ENCODE data around the gene SEMA4C.

Gene SEMA4C, protein sequence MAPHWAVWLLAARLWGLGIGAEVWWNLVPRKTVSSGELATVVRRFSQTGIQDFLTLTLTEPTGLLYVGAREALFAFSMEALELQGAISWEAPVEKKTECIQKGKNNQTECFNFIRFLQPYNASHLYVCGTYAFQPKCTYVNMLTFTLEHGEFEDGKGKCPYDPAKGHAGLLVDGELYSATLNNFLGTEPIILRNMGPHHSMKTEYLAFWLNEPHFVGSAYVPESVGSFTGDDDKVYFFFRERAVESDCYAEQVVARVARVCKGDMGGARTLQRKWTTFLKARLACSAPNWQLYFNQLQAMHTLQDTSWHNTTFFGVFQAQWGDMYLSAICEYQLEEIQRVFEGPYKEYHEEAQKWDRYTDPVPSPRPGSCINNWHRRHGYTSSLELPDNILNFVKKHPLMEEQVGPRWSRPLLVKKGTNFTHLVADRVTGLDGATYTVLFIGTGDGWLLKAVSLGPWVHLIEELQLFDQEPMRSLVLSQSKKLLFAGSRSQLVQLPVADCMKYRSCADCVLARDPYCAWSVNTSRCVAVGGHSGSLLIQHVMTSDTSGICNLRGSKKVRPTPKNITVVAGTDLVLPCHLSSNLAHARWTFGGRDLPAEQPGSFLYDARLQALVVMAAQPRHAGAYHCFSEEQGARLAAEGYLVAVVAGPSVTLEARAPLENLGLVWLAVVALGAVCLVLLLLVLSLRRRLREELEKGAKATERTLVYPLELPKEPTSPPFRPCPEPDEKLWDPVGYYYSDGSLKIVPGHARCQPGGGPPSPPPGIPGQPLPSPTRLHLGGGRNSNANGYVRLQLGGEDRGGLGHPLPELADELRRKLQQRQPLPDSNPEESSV

GRCh38 chr2:96869822-96870625 is at the start of gene SEMA4C:
Gene SEMA4C, minus strand, starts transcription at chr2:96870080. Its CDS starts 2,194 bp downstream, at chr2:96867886.
- peak; percentile 75 for DNase-seq (ENCODE audit: low spot score)

DNA sequence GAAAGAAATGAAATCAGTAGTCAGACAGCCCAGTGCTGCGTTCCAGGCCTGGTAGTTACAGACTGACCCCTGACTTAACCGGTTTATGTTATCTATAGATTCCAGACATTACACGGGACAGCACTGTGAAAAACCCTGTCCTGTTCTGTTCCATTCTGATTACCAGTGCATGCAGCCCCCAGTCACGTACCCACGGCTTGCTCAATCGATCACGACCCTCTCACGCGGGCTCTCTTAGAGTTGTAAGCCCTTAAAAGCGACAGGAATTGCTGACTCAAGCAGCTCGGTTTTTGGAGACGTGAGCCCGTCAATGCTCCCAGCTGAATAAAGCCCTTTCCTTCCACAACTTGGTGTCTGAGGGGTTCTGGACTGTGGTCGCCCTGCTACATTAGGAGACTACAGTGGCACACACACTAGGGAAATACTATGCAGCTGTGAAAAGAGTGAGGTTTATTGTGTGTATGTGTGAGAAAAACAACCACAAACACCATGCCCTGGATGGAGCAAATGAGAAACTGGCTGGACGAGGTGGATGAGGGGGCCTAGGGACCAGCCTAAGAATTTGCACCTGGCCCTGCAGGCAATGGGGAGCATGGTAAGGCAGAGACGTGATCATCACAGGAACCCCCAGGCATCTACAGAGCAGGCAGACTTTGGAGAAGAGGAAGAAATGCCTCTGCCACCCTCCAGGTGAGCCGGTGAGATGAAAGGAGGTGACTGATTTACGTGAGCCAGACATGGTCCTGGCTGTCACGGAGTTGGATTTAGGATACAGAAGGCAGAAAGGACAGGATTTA is 49.1 kb upstream of the SEMA4C start:
- no peak for DNase-seq (ENCODE audit: low spot score)

- DNase-seq (ENCODE audit: low spot score), result no peak
Observed at GRCh38 chr2:96918092-96918753, 48.3 kb upstream of the SEMA4C start.

- DNase-seq (ENCODE audit: low spot score), result no peak
Observed at GRCh38 chr2:96916646-96917543, 47.0 kb upstream of the SEMA4C start.

GRCh38 chr2:96916156-96916630 is 46.3 kb upstream of the SEMA4C start:
- DNase-seq (ENCODE audit: low spot score), result no peak

DNA sequence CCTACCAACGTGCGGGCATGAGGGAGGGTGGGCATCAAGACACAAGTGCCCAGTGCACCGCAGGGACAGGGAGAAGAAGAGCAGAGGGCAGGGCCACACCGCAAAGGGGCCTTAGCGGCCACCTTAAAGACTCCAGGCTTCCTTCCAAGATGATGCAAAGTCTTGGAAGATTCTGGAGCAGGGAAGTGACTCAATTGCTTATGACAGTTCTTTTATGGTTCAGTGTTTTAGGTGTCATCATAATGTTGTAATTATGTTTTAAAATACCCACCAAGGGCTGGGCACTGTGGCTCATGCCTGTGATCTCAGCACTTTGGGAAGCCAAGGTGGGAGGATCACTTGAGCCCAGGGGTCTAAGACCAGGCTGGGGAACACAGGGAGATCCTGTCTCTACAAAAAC is 44.5 kb upstream of the SEMA4C start:
- DNase-seq (ENCODE audit: low spot score), result no peak

DNA sequence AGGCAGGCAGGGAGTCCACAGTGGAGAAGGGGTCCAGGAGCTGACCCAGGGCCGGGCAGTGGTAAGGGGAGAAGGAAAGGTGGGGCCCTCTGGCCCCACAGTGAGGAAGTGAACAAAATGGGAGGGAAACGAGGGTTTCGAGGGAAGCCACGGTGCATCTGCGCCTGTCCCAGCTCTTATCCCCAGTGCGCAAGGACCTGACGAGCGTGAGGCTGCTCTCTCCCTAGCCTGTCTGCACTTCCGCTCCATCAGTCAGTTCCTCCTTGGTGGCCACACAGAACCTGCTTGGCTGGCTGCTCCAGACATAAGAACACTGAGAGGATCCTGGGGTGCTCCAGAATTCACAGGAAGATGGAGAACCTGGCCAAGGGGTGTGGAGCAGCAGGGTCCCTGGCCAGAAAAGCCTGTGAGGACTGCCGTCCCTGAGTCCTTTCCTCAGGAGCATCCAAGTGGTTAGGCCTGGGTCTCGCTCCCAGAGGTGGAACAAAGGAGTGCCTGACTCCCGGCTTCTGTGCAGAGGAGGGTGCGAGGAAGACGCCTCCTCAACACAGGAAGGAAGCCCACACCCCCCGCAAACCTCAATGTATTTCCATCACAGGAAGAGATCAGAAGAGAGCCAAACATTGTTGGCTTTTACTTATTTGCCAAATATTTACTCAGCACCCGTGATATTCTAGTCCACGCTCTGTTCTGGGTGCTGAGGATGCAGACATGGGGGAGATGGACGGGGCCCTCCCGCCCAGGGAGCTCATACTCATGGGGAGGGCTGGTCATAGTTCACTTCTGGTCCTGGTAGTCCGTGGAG is 43.7 kb upstream of the SEMA4C start:
- no peak for DNase-seq (ENCODE audit: low spot score)

DNA sequence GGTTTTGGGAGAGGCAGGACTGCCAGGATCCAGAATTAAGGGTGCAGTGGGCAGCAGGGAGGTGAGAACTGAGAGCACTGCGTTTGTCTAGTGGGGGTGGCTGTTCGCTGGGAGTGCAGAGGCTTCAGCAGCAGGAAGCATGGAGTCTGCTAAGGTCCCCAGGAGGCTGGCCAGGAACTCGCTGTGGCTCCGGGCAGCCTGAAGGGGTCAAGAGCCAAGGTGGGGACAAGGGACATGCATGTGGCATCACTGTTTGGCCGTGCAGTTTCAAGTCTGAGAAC is 43.2 kb upstream of the SEMA4C start:
- no peak for DNase-seq (ENCODE audit: low spot score)

DNA sequence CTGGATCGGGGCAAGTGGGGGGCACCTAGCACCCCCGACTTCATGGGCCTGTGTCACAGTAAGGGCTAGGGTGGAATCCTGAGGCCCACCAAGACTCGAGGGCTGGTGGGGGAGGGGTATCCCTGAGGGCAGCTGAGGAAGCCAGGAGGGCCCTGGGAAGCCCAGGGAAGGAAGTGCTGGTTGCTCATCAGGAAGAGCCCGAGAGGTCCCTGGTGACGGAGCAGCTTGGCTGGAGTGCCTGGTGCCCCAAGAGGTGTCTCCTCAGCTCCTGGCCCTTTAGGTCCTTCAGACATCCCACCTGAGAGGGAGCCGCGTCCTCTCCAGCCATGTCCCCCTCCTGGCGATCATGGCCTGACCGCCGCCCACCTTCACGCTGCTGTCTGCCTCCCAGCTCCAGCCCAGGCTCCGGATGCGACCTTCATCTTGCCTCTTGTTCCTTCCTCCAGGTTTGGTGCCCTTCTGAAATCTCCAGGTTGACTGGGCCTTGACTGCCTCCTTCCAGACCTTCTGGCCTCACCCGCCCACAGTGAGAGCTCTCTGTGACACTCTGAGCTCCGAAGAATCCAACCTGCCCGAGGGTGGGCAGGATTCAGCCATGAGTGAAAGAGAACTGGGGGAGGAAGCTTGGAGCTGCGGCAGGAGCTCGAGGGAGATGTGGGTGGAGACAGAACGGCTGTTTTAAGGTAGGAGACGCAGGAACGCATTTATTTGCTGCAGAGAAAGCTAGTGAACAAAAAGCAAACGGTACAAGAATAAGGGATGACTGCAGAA is 42.7 kb upstream of the SEMA4C start:
- no peak for DNase-seq (ENCODE audit: low spot score)

GRCh38 chr2:96909611-96910021 is 39.7 kb upstream of the SEMA4C start:
- no peak for DNase-seq (ENCODE audit: low spot score)

- DNase-seq (ENCODE audit: low spot score), result no peak
Observed at GRCh38 chr2:96907115-96908041, 37.5 kb upstream of the SEMA4C start.

- no peak for DNase-seq (ENCODE audit: low spot score)
Observed at GRCh38 chr2:96906729-96907114, 36.8 kb upstream of the SEMA4C start.

- no peak for DNase-seq (ENCODE audit: low spot score)
Observed at GRCh38 chr2:96903815-96904214, 33.9 kb upstream of the SEMA4C start.

- no peak for DNase-seq (ENCODE audit: low spot score)
Observed at GRCh38 chr2:96903318-96903717, 33.4 kb upstream of the SEMA4C start.

DNA sequence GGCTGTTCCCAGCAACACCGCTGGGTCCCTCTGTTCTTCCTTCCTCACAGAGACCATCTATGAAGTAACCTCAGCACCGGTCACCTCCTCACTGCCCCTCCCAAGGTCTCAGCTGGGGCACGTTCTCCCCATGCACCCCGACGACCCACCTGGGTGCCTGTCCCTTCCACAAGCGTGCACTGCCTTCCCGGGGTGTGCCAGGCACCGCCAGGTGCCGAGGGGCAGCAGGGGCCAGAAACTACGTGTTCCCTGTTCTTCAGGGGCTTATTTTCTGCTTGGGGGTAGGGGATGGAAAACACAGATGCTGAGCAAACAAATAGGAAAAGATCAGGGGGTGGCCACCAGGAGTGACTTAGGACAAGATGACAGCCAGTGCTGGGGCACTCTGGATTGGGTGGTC is 30.4 kb upstream of the SEMA4C start:
- no peak for DNase-seq (ENCODE audit: low spot score)

GRCh38 chr2:96899413-96899741 is 29.5 kb upstream of the SEMA4C start:
- DNase-seq (ENCODE audit: low spot score), result no peak

DNA sequence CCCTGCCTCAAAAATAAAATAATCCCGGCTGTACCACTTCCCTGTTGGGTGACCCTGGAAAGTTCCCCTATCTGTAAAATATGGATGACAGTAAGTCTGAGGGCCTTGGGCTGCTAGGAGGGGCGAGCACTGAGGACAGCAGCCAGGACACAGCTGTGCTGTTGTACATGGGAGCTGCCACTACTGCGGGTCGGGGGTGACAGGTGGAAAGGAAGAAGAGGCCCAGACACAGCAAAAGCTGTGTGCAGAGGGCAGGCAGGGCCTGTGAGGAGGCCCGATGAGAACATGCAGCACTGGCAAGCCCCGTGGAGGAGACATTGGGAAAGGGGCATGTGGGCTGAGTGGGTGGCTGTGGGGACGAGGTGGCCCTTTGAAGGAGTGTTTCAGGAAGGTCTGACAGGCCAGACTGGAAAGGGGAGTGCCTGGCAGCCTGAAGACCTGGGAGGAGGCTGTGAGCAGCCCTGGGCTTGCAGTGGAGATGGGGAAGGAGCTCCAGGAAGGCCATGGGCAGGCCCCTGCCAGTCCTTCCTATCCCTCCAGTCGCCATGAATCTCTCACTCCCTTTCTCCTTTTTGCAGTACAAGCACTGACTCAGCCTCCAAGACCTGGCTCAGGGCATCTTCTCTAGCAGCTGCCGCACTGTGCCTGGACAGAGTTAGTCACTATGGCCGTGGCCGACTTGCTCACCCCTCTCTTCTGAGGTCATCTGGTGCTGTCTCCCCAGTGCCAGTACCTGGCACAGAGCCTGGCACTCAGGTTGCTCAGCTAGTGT is 28.9 kb upstream of the SEMA4C start:
- DNase-seq (ENCODE audit: low spot score), result no peak
